GM23338 (cell line): ENCODE results near the gene SH3BP4. TPM values are rescaled to one million over a fixed set of nuclear protein-coding genes. Genes with fewer than 3 reads are reported as not detected.

Source experiments
- ATAC-seq: fragments of 200-7000 bp; cut with Tn5 transposase; 3 replicates; pipeline ENCODE4 v1.9.1; 2020
- DNase-seq: peaks from one replicate; pipeline ENCODE4 v3.0.0-alpha.2; 2015; ENCODE audit warnings: low spot score
- H2AFZ ChIP-seq: fragments of 200-600 bp; sonication (generic); 2 replicates; pipeline ENCODE4 v1.8.0; 2016; ENCODE audit warnings: antibody characterized with exemption, mild to moderate bottlenecking, moderate library complexity
- H3F3A ChIP-seq: fragments of 200-600 bp; sonication (generic); replicated peaks from 2 replicates; pipeline ENCODE4 v1.8.0; 2017; ENCODE audit warnings: antibody characterized with exemption, mixed run types, low read depth
- H3K27ac ChIP-seq: fragments of 200-600 bp; sonication (generic); 2 replicates; pipeline ENCODE4 v1.6.1; 2016; ENCODE audit warnings: low read depth
- H3K27me3 ChIP-seq: fragments of 200-600 bp; sonication (generic); 2 replicates; pipeline ENCODE4 v1.8.0; 2016; ENCODE audit warnings: mild to moderate bottlenecking, mixed run types, moderate library complexity; ENCODE audit not compliant: insufficient read depth
- H3K36me3 ChIP-seq: fragments of 200-600 bp; sonication (generic); 2 replicates; pipeline ENCODE4 v1.8.0; 2016; ENCODE audit warnings: mild to moderate bottlenecking; ENCODE audit not compliant: insufficient read depth
- H3K4me1 ChIP-seq: fragments of 200-600 bp; sonication (generic); 2 replicates; pipeline ENCODE4 v1.8.0; 2016; ENCODE audit warnings: mild to moderate bottlenecking, moderate library complexity; ENCODE audit not compliant: insufficient read depth
- H3K4me2 ChIP-seq: fragments of 200-600 bp; sonication (generic); 2 replicates; pipeline ENCODE4 v1.7.1; 2017; ENCODE audit warnings: mixed run types
- H3K4me3 ChIP-seq: fragments of 200-600 bp; sonication (generic); 2 replicates; pipeline ENCODE4 v1.6.1; 2016; ENCODE audit warnings: mixed run types
- H3K79me2 ChIP-seq: fragments of 200-600 bp; sonication (generic); replicated peaks from 2 replicates; pipeline ENCODE4 v1.8.0; 2017; ENCODE audit warnings: mild to moderate bottlenecking; ENCODE audit not compliant: insufficient read depth
- H3K9me2 ChIP-seq: fragments of 200-600 bp; sonication (generic); 2 replicates; pipeline ENCODE4 v1.8.0; 2017; ENCODE audit not compliant: insufficient read depth
- H4K20me1 ChIP-seq: fragments of 200-600 bp; sonication (generic); replicated peaks from 2 replicates; pipeline ENCODE4 v1.8.0; 2017; ENCODE audit warnings: mild to moderate bottlenecking; ENCODE audit not compliant: insufficient read depth
- H3K27ac Mint-ChIP-seq: 2 replicates; pipeline ENCODE4 v1.8.0; 2020; ENCODE audit warnings: inconsistent platforms, mild to moderate bottlenecking, moderate library complexity, mixed read lengths
- H3K27me3 Mint-ChIP-seq: 3 replicates; pipeline ENCODE4 v1.8.0; 2022; ENCODE audit warnings: low read depth, mild to moderate bottlenecking, moderate library complexity, mixed read lengths, inconsistent platforms; ENCODE audit not compliant: insufficient read depth, poor library complexity
- H3K36me3 Mint-ChIP-seq: 3 replicates; pipeline ENCODE4 v1.8.0; 2021; ENCODE audit warnings: low read depth, mild to moderate bottlenecking, inconsistent platforms, moderate library complexity, mixed read lengths
- H3K4me1 Mint-ChIP-seq: 3 replicates; pipeline ENCODE4 v1.8.0; 2020; ENCODE audit warnings: mild to moderate bottlenecking, inconsistent platforms, mixed read lengths
- H3K4me3 Mint-ChIP-seq: 3 replicates; pipeline ENCODE4 v1.8.0; 2021; ENCODE audit warnings: moderate library complexity, mild to moderate bottlenecking, inconsistent platforms, mixed read lengths
- H3K9me3 Mint-ChIP-seq: 3 replicates; pipeline ENCODE4 v1.8.0; 2020; ENCODE audit warnings: moderate library complexity, mild to moderate bottlenecking, inconsistent platforms, mixed read lengths
- CREB1 ChIP-seq: fragments of 250-450 bp; sonication (Bioruptor Pico); IDR thresholded peaks from 2 replicates; pipeline ENCODE4 v1.5.0; 2020; ENCODE audit warnings: low read depth, mild to moderate bottlenecking, moderate library complexity
- ETS1 ChIP-seq: IDR thresholded peaks from 2 replicates; pipeline ENCODE4 v1.6.1; 2016; ENCODE audit warnings: antibody characterized with exemption
- EZH2phosphoT487 ChIP-seq: fragments of 200-600 bp; sonication (generic); IDR thresholded peaks from one replicate; pipeline ENCODE4 v1.8.1; 2018; ENCODE audit warnings: antibody characterized with exemption; ENCODE audit not compliant: unreplicated experiment
- JUNB ChIP-seq: IDR thresholded peaks from one replicate; pipeline ENCODE4 v1.6.1; 2016; ENCODE audit warnings: antibody characterized with exemption; ENCODE audit not compliant: unreplicated experiment
- POLR2AphosphoS5 ChIP-seq: IDR thresholded peaks from 2 replicates; pipeline ENCODE4 v1.6.1; 2016; ENCODE audit warnings: antibody characterized with exemption, low read depth
- ZNF331 ChIP-seq: fragments of 250-450 bp; sonication (Bioruptor Pico); IDR thresholded peaks from 2 replicates; pipeline ENCODE4 v1.5.0; 2020; ENCODE audit warnings: low read depth, mild to moderate bottlenecking, moderate library complexity
- ZNF462 ChIP-seq: fragments of 250-450 bp; sonication (Bioruptor Pico); IDR thresholded peaks from 2 replicates; pipeline ENCODE4 v1.5.0; 2020; ENCODE audit warnings: mild to moderate bottlenecking, moderate library complexity
- polyA plus RNA-seq: library from polyadenylated mRNA; unstranded; fragments of >200 nt; fragmentation: Nextera tagmentation; extraction: Ambion mirVana; gene quantifications from 2 replicates; pipeline ENCODE4 v1.2.1, GENCODE V29; 2016
- total RNA-seq: library from RNA; depleted of rRNA; stranded (reverse); fragments of >200 nt; shearing (Covaris generic); gene quantifications from 2 replicates; pipeline ENCODE4 v1.2.3, GENCODE V29; 2014

Gene SH3BP4
- total and polyA plus RNA-seq, 2 experiments from 2014 or later, result 15.6 to 50.9 TPM

- no peak for TF ChIP-seq ETS1
- TF ChIP-seq ZNF331, result no peak
- TF ChIP-seq EZH2phosphoT487, result no peak
- TF ChIP-seq JUNB, result no peak
- no peak for TF ChIP-seq ZNF462
- no peak for TF ChIP-seq CREB1 (CRISPR knock-in tag)
These were observed 73.3 kb downstream of the SH3BP4 start (continued) for GRCh38 chr2:235024931-235025773.

GRCh38 chr2:235025800-235026536 lies 74.2 kb downstream of the SH3BP4 start:
- Mint-ChIP-seq H3K27me3 (peaks cover 8% of the 10 kb centered on the region), H3K4me3 (no peak overlapping the region), H3K9me3 (no peaks in the 10 kb centered on the region), H3K27ac (peak overlapping the region; percentile 73), H3K4me1 (peaks cover 39% of the 10 kb centered on the region), H3K36me3 (no peaks in the 10 kb centered on the region; the same call in 2 of the 3 replicates)
- Histone ChIP-seq H3K27ac (no peak overlapping the region), H3K9me2 (no peaks in the 10 kb centered on the region), H3K4me1 (no peaks in the 10 kb centered on the region; the same call in 1 of the 2 replicates), H3K4me3 (no peak overlapping the region), H3K79me2 (peaks cover 95% of the 10 kb centered on the region), H3K36me3 (no peaks in the 10 kb centered on the region), H3F3A (no peaks in the 10 kb centered on the region), H3K27me3 (no peaks in the 10 kb centered on the region), H3K4me2 (no peak overlapping the region), H2AFZ (no peak overlapping the region), H4K20me1 (peaks cover 8% of the 10 kb centered on the region; the same call in 1 of the 2 replicates)
- DNase-seq, result no peak
- ATAC-seq, result no peak
- TF ChIP-seq EZH2phosphoT487 (no peak), CREB1 (CRISPR knock-in tag) (no peak), POLR2AphosphoS5 (no peak)
